VCaP (cell line): ENCODE data around the gene PRDM16.

Experiments
- H3K27ac ChIP-seq: fragments of 450-650 bp; 2 replicates; pipeline ENCODE4 v1.5.1; 2017
- CTCF ChIP-seq: fragments of 450-650 bp; conservative IDR thresholded peaks from 2 replicates; pipeline ENCODE4 v1.5.1; 2017; ENCODE audit warnings: mild to moderate bottlenecking, moderate library complexity

The PRDM16 gene

GRCh38 chr1:3332662-3333061 lies 263.7 kb downstream of the PRDM16 start:
- TF ChIP-seq CTCF: no peak
- peak overlapping the region; percentile 82; the same call in 1 of the 2 replicates for H3K27ac ChIP-seq

- peak overlapping the region; percentile 82 for H3K27ac ChIP-seq
- no peak for TF ChIP-seq CTCF
Measured at GRCh38 chr1:3333903-3334302, 264.9 kb downstream of the PRDM16 start.

GRCh38 chr1:3334366-3334765 lies 265.4 kb downstream of the PRDM16 start:
- TF ChIP-seq CTCF: no peak

GRCh38 chr1:3335754-3336640 lies 267.0 kb downstream of the PRDM16 start:
- TF ChIP-seq CTCF: no peak
- peak overlapping the region; percentile 82 for H3K27ac ChIP-seq

More at GRCh38 chr1:3334366-3334765, 265.4 kb downstream of the PRDM16 start:
- H3K27ac ChIP-seq: peak overlapping the region; percentile 82

- no peak for TF ChIP-seq CTCF
- H3K27ac ChIP-seq: peak overlapping the region; percentile 54
Measured at GRCh38 chr1:3336641-3337630, 267.9 kb downstream of the PRDM16 start.

- peak overlapping the region; percentile 54 for H3K27ac ChIP-seq
- TF ChIP-seq CTCF: no peak
Measured at GRCh38 chr1:3337798-3338724, 269.1 kb downstream of the PRDM16 start.
